ENCODE data around the gene RPL10A. TPM values are rescaled to one million over a fixed set of nuclear protein-coding genes. Genes with fewer than 3 reads are reported as not detected.

The RPL10A gene
- total and polyA plus RNA-seq, 3 donors from 2014 or later: 305 to 768 (median 538) TPM

GRCh38 chr6:35495258-35496035 lies 27.2 kb downstream of the RPL10A start:
- intact Hi-C loops (cut with DNase I; ENCODE audit: low total_unique reads): no loop called here
- no peaks in the 10 kb centered on the region for H3K27me3 ChIP-seq
- DNase-seq: no peak
- peaks cover 54% of the 10 kb centered on the region for H3K4me1 ChIP-seq
- peak overlapping the region; percentile 95 to 98 for H3K27ac ChIP-seq
- no peak for TF ChIP-seq POLR2A (IDR thresholded peaks at IDR 0.05)
- TF ChIP-seq CTCF (IDR thresholded peaks at IDR 0.05): no peak
- peak overlapping the region; percentile 88 to 91 for H3K4me3 ChIP-seq
- H3K9me3 ChIP-seq: no peaks in the 10 kb centered on the region
- 56 to 70% methylated on average over 3 to 9 of the region's 9 CpGs for WGBS, 2 donors
- H3K36me3 ChIP-seq (ENCODE audit: low read depth, missing control alignments): no peaks in the 10 kb centered on the region

GRCh38 chr6:35496036-35496840 lies 28.0 kb downstream of the RPL10A start:
- no peak for TF ChIP-seq POLR2A (IDR thresholded peaks at IDR 0.05)
- TF ChIP-seq CTCF (IDR thresholded peaks at IDR 0.05): no peak
- H3K4me1 ChIP-seq: peaks cover 46% of the 10 kb centered on the region
- no peaks in the 10 kb centered on the region for H3K36me3 ChIP-seq (ENCODE audit: low read depth, missing control alignments)
- no peak for DNase-seq
- intact Hi-C loops (cut with DNase I; ENCODE audit: low total_unique reads): no loop called here
- H3K4me3 ChIP-seq: peak overlapping the region; percentile 88 to 91
- 10 to 15% methylated on average over 17 to 43 of the region's 63 CpGs for WGBS, 2 donors
- no peaks in the 10 kb centered on the region for H3K27me3 ChIP-seq
- H3K27ac ChIP-seq: peak overlapping the region; percentile 95 to 98
- no peaks in the 10 kb centered on the region for H3K9me3 ChIP-seq

GRCh38 chr6:35496841-35497570 lies 28.8 kb downstream of the RPL10A start, which contains the start of gene TEAD3:
Gene TEAD3, minus strand, starts transcription at chr6:35497079.
- Histone ChIP-seq H3K36me3 (ENCODE audit: low read depth, missing control alignments) (no peaks in the 10 kb centered on the region), H3K4me3 (peak within 1 kb of the TSS; percentile 88 to 91), H3K9me3 (no peaks in the 10 kb centered on the region), H3K27me3 (no peaks in the 10 kb centered on the region), H3K27ac (peak within 1 kb of the TSS; percentile 95 to 98), H3K4me1 (peaks cover 38% of the 10 kb centered on the region)
- peak; percentile 43 for DNase-seq
- TF ChIP-seq POLR2A (IDR thresholded peaks at IDR 0.05) (no peak), CTCF (IDR thresholded peaks at IDR 0.05) (no peak)
- intact Hi-C loops (cut with DNase I; ENCODE audit: low total_unique reads): no loop called here
- WGBS, 2 donors: 0 to 1% methylated on average over 1 to 61 of the region's 98 CpGs

GRCh38 chr6:35497571-35498421 lies 29.6 kb downstream of the RPL10A start:
- peak overlapping the region; percentile 91 to 98 for H3K27ac ChIP-seq
- peak overlapping the region; percentile 71 to 88 for H3K4me3 ChIP-seq
- intact Hi-C loops (cut with DNase I; ENCODE audit: low total_unique reads): no loop called here
- no peaks in the 10 kb centered on the region for H3K9me3 ChIP-seq
- TF ChIP-seq CTCF (IDR thresholded peaks at IDR 0.05) (peak in 1 of 3 experiments; percentile 8), POLR2A (IDR thresholded peaks at IDR 0.05) (no peak)
- peaks cover 31% of the 10 kb centered on the region for H3K4me1 ChIP-seq
- WGBS, 2 donors: 10 to 15% methylated on average over 17 to 76 of the region's 77 CpGs
- no peaks in the 10 kb centered on the region for H3K27me3 ChIP-seq
- peak; percentile 54 for DNase-seq
- H3K36me3 ChIP-seq (ENCODE audit: low read depth, missing control alignments): no peaks in the 10 kb centered on the region
